GM10248 (cell line): ENCODE data around the gene TAGAP.
A peak's percentile ranks its signal among the peaks of the same experiment; 100 is the strongest.
"Not testable (repeated sequence)": the region's sequence is repeated elsewhere in the genome, so short reads cannot be mapped to it uniquely, and the experiment has no call there.

Source experiments
- CTCF ChIA-PET: fragments of 300-600 bp; sonication (Branson Sonifier 250); formaldehyde crosslinking; extraction: SDS; loops from one replicate; lab custom pipeline; 2021; ENCODE audit warnings: antibody characterized with exemption; lab: Yijun Ruan, JAX
- POLR2A ChIA-PET: fragments of 350-650 bp; sonication (Branson Sonifier 250); formaldehyde crosslinking; extraction: SDS; loops from one replicate; lab custom pipeline; 2020; ENCODE audit warnings: antibody characterized with exemption; lab: Yijun Ruan, JAX
- DNase-seq: peaks from one replicate; pipeline ENCODE4 v3.0.0; 2012; ENCODE audit errors: extremely low spot score
- CTCF ChIP-seq: IDR thresholded peaks from 2 replicates; pipeline ENCODE4 v1.5.1; 2012; ENCODE audit warnings: mild to moderate bottlenecking, low read depth; ENCODE audit errors: extremely low read depth, missing control alignments, control extremely low read depth

The TAGAP gene

GRCh38 chr6:158999666-159000403 lies 45.0 kb downstream of the TAGAP start, which contains the start of gene RSPH3:
Gene RSPH3 (minus strand): TSS chr6:159000202. CDS start chr6:158999550, 652 bp downstream.
- ChIA-PET POLR2A (no interaction called here), CTCF (interaction anchor here (0.8 to 13.3 kb wide), 18 partner anchors 9 to 296 kb away, joined by 3 to 208 read pairs (median 4); no protein-coding TSS in a partner anchor)
- peak; percentile 13 for TF ChIP-seq CTCF
- DNase-seq: peak; percentile 98

- ChIA-PET POLR2A (no interaction called here), CTCF (interaction anchor here (0.8 to 13.3 kb wide), 14 partner anchors 9 to 281 kb away, joined by 3 to 208 read pairs (median 6); no protein-coding TSS in a partner anchor)
- no peak for TF ChIP-seq CTCF
- no peak for DNase-seq
These were observed 45.6 kb downstream of the TAGAP start for GRCh38 chr6:158999154-158999665.

GRCh38 chr6:158996856-158997255 lies 47.9 kb downstream of the TAGAP start:
- ChIA-PET CTCF (interaction anchor here (1.6 kb wide), 1 partner anchor 299 kb away, joined by 3 read pairs; no protein-coding TSS in a partner anchor), POLR2A (no interaction called here)
- no peak for DNase-seq
- no peak for TF ChIP-seq CTCF

- no peak for TF ChIP-seq CTCF
- POLR2A ChIA-PET: no interaction called here
- DNase-seq: no peak
- CTCF ChIA-PET: interaction anchor here (1.8 to 3.1 kb wide), 2 partner anchors 9 to 15 kb away, joined by 4 to 8 read pairs; no protein-coding TSS in a partner anchor
These were observed 51.2 kb downstream of the TAGAP start for GRCh38 chr6:158993639-158994038.

- ChIA-PET POLR2A (no interaction called here), CTCF (interaction anchor here (1.0 to 1.9 kb wide), 6 partner anchors 9 to 143 kb away, joined by 3 to 6 read pairs (median 4); partner anchors contain the start of gene RSPH3)
- TF ChIP-seq CTCF: no peak
- no peak for DNase-seq
These were observed 53.6 kb downstream of the TAGAP start for GRCh38 chr6:158991017-158991723.

- CTCF ChIA-PET: interaction anchor here (1.0 kb wide), 1 partner anchor 53 kb away, joined by 3 read pairs; no protein-coding TSS in a partner anchor
- POLR2A ChIA-PET, DNase-seq: not testable (repeated sequence)
These were observed 55.1 kb downstream of the TAGAP start for GRCh38 chr6:158989711-158990110.

GRCh38 chr6:158988477-158988876 lies 56.3 kb downstream of the TAGAP start:
- POLR2A ChIA-PET: no interaction called here
- TF ChIP-seq CTCF: no peak
- CTCF ChIA-PET: interaction anchor here (0.8 to 2.1 kb wide), 5 partner anchors 12 to 775 kb away, joined by 3 to 6 read pairs (median 4); partner anchors contain the start of gene RSPH3
- no peak for DNase-seq
